ENCODE data around the gene MPL. TPM values are rescaled to one million over a fixed set of nuclear protein-coding genes. Genes with fewer than 3 reads are reported as not detected.
A peak's percentile ranks its signal among the peaks of the same experiment; 100 is the strongest.

MPL gene
- total and polyA plus RNA-seq, 2 of the 13 experiments (the other 11 are each of a cell fraction or from before 2014, with no cell fraction given) = not detected

DNA sequence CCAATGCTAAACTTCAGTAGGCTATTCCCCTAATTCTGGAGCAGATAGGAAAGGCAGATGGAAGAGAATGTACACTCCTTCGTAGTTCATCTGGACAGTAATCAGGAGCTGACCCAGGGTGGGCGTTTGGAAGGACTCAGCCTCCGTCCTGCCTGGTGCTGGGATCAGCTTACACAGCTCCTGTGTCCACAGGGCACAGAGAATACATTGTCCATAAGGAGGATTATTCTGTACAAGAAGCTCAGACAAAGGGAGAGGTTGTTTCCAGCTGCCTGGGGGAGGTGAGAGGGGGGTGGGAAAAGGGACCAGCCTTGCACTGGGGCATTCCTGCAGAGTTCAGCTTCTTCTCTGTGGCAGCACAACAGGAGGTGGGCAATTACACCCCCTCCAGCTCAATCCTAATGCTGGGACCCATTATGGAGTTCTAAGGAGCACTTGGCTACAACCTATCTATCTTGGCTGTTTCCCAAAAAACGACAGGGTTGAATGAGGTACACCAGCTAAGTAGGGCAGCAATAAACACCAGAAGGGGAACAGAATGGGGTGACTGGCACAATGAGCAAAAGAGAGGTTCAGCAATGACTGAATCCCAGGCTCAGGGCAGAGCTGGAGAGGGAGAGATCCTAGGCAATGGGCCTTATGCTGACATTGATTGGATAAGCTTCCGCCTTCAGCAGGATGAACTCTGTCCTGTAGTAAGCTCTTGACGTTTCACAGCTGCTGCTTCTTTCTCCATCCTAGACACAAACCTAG lies 44.6 kb downstream of the MPL start:
- Histone ChIP-seq H3K27ac (ENCODE audit: extremely low read length, insufficient read depth, low read length) (no peak overlapping the region), H3K4me3 (replicated peaks in 1 of 3; ENCODE audit: insufficient read depth in 1 of 3, low read depth in 2 of 3, low read length in 3 of 3) (no peak overlapping the region), H3K79me2 (ENCODE audit: insufficient read depth, low read length) (no peaks in the 10 kb centered on the region), H3K4me2 (ENCODE audit: low read depth, low read length) (0 out of 2 replicates have a peak overlapping the region, but pooled peaks have one; percentile 6), H3K36me3 (replicated peaks in 1 of 2; ENCODE audit: control insufficient read depth in 1 of 2, insufficient read depth in 2 of 2, low read length in 2 of 2) (peaks cover 18 to 47% of the 10 kb centered on the region in 2 experiments), H3K4me1 (ENCODE audit: insufficient read depth, low read length) (peaks cover 15% of the 10 kb centered on the region), H3K27me3 (ENCODE audit: control insufficient read depth in 1 of 2, insufficient read depth in 2 of 2, low read length in 2 of 2) (no peaks in the 10 kb centered on the region), H4K20me1 (ENCODE audit: insufficient read depth, low read length) (no peaks in the 10 kb centered on the region), H2AFZ (ENCODE audit: low read length) (no peak overlapping the region), H3K9ac (ENCODE audit: insufficient read depth, low read depth, low read length) (no peak overlapping the region), H3K9me3 (ENCODE audit: low read length) (no peaks in the 10 kb centered on the region)
- in situ Hi-C loops (cut with HindIII; ENCODE audit: extremely low pct_ligation_motif_present, low pct_unique_long_range_greater_than_20kb) (no loop called here), intact Hi-C loops (cut with micrococcal nuclease; ENCODE audit: unreplicated experiment) (no loop called here)
- DNase-seq (ENCODE audit: low spot score) (no peak), FAIRE-seq (no peak), ATAC-seq (peak; percentile 50)
- WGBS (ENCODE audit: low lambda C conversion rate) = 57% methylated on average over 3 of the region's 6 CpGs
- ChIA-PET CTCF (ENCODE audit: low intra/inter-chr PET ratio, low total read pairs) (no interaction called here), POLR2A (interaction anchor here (0.9 to 2.4 kb wide), 3 partner anchors 9 to 155 kb away, joined by 3 to 7 read pairs (median 4); partner anchors contain the start of gene ELOVL1)
- no TSS peak for BruUV-seq (replicated peaks)
- TF ChIP-seq TAF15 (IDR thresholded peaks at IDR 0.05; ENCODE audit: low read depth, low read length, poor library complexity, severe bottlenecking) = no peak
- peak; percentile 0 for TF ChIP-seq RBM22 (optimal IDR thresholded peaks at IDR 0.05; ENCODE audit: low read length)
- peak; percentile 42 for TF ChIP-seq XRCC5 (optimal IDR thresholded peaks at IDR 0.05; ENCODE audit: low read length)
- no peak for TF ChIP-seq NFKB2 (CRISPR knock-in tag; IDR thresholded peaks at IDR 0.05; ENCODE audit: borderline replicate concordance)

- no peak overlapping the region for H3K4me2 ChIP-seq (ENCODE audit: low read depth, low read length)
- H3K4me3 ChIP-seq (replicated peaks in 1 of 3; ENCODE audit: insufficient read depth in 1 of 3, low read depth in 2 of 3, low read length in 3 of 3) = no peak overlapping the region
- 100% methylated on average over 2 of the region's 2 CpGs for WGBS (ENCODE audit: low lambda C conversion rate)
- ATAC-seq = no peak
- in situ Hi-C loops (cut with HindIII; ENCODE audit: extremely low pct_ligation_motif_present, low pct_unique_long_range_greater_than_20kb) = no loop called here
- TF ChIP-seq, protein P1, sequence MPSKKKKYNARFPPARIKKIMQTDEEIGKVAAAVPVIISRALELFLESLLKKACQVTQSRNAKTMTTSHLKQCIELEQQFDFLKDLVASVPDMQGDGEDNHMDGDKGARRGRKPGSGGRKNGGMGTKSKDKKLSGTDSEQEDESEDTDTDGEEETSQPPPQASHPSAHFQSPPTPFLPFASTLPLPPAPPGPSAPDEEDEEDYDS (CRISPR knock-in tag; IDR thresholded peaks at IDR 0.05) = no peak
- TF ChIP-seq CTCF (CRISPR knock-in tag; IDR thresholded peaks at IDR 0.05) = peak; percentile 52
- no peak for TF ChIP-seq ZNF781 (CRISPR knock-in tag; IDR thresholded peaks at IDR 0.05; ENCODE audit: borderline replicate concordance, not compliant biosample characterization)
- peak; percentile 39; the same call in 1 of the 2 replicates for TF ChIP-seq SMC3 (IDR thresholded peaks at IDR 0.05; ENCODE audit: low read length)
- TF ChIP-seq SNAI1 (CRISPR knock-in tag; IDR thresholded peaks at IDR 0.05; ENCODE audit: borderline replicate concordance) = no peak
- no peak for TF ChIP-seq ZNF660 (CRISPR knock-in tag; IDR thresholded peaks at IDR 0.05; ENCODE audit: borderline replicate concordance, low read depth)
- TF ChIP-seq, protein P2, sequence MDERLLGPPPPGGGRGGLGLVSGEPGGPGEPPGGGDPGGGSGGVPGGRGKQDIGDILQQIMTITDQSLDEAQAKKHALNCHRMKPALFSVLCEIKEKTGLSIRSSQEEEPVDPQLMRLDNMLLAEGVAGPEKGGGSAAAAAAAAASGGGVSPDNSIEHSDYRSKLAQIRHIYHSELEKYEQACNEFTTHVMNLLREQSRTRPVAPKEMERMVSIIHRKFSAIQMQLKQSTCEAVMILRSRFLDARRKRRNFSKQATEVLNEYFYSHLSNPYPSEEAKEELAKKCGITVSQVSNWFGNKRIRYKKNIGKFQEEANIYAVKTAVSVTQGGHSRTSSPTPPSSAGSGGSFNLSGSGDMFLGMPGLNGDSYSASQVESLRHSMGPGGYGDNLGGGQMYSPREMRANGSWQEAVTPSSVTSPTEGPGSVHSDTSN (CRISPR knock-in tag; IDR thresholded peaks at IDR 0.05) = no peak
- TF ChIP-seq STAG1 (CRISPR knock-in tag; IDR thresholded peaks at IDR 0.05) = peak; percentile 56
- no peak overlapping the region for H2AFZ ChIP-seq (ENCODE audit: low read length)
- H3K9me3 ChIP-seq (ENCODE audit: low read length) = no peaks in the 10 kb centered on the region
- H4K20me1 ChIP-seq (ENCODE audit: insufficient read depth, low read length) = no peaks in the 10 kb centered on the region
- H3K27me3 ChIP-seq (ENCODE audit: control insufficient read depth in 1 of 2, insufficient read depth in 2 of 2, low read length in 2 of 2) = no peaks in the 10 kb centered on the region
- H3K9ac ChIP-seq (ENCODE audit: insufficient read depth, low read depth, low read length) = no peak overlapping the region
- ChIA-PET POLR2A (interaction anchor here (1.0 to 2.4 kb wide), 2 partner anchors 15 to 26 kb away, joined by 3 to 7 read pairs; partner anchors contain the start of gene ELOVL1), CTCF (ENCODE audit: low intra/inter-chr PET ratio, low total read pairs) (interaction anchor here (0.9 to 1.4 kb wide), 2 partner anchors 145 to 156 kb away, joined by 4 to 5 read pairs; no protein-coding TSS in a partner anchor)
- intact Hi-C loops (cut with micrococcal nuclease; ENCODE audit: unreplicated experiment) = loop anchor here (1.0 kb wide), 1 partner anchor 145 kb away; no protein-coding TSS in a partner anchor
- FAIRE-seq = no peak
- peaks cover 18 to 55% of the 10 kb centered on the region in 2 experiments for H3K36me3 ChIP-seq (replicated peaks in 1 of 2; ENCODE audit: control insufficient read depth in 1 of 2, insufficient read depth in 2 of 2, low read length in 2 of 2)
- no peak for DNase-seq (ENCODE audit: low spot score)
- no peak overlapping the region for H3K27ac ChIP-seq (ENCODE audit: extremely low read length, insufficient read depth, low read length)
- no TSS peak for BruUV-seq (replicated peaks)
- H3K79me2 ChIP-seq (ENCODE audit: insufficient read depth, low read length) = peaks cover 11% of the 10 kb centered on the region
- peaks cover 27% of the 10 kb centered on the region for H3K4me1 ChIP-seq (ENCODE audit: insufficient read depth, low read length)
These were observed 45.8 kb downstream of the MPL start for GRCh38 chr1:43383449-43383848.

Data from HepG2 (cell line).